GM18526 (cell line): Measurements from ENCODE around the gene HOXB3.

Experiments
- POLR2A ChIP-seq: IDR thresholded peaks from 3 replicates; pipeline ENCODE4 v1.6.1; 2011; ENCODE audit not compliant: insufficient read length; ENCODE audit errors: extremely low read depth

The HOXB3 gene

DNA sequence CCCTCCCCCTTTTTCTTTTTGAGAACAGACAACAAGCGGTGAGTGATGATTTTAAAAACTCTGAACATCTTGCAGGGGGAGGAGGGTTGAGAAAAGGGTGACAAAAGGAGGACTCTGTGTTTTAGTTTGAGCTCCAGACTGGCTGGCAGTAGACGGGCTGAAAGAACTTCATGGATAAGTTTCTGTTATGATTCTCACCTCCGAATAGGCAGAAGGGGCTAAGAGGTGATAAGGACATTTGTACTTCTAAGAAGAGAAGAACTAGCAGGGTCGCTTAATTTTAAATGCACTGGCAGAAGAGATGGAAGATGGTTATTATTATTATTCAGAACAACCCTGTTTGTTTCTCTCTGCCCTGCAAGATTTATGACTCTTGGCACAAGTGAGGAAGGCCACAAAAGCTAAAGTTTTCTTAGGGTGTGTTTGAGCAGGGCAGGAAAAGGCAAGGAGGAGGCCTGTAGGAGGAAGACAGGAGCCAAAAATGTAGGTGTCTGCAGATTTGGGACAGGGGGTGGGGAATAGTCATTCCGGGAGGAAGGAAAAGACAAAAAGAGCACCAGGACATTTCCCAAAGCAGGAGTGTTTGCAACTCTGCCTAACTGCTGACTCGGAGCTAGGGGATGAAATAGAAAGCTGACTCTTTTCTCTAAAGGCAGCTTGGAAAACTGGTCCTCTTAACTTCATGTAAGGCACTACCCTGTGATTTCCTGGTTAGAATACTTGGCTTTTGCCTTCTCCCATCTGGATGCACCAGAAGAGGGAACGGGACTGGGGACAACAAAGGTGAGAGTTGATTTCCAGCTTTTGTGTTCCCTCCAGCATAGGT lies 33.3 kb downstream of the HOXB3 start:
- no peak for TF ChIP-seq POLR2A

DNA sequence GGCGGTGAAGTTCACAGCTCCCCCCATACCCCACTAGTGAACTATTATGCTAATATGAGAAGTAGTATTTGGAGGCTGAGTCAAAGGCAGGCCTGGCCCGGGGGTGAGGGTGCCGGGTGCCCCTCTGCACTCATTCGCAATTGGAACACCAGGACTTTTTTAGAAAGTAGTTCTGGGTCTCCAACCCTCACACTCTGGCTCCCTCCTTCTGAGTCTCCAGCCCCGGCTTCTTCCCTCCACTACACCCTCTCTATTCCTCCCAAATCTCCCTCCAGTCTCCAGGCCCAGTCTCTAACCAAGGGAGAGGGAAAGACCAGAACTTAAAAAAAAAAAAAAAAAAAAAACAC lies 33.8 kb downstream of the HOXB3 start:
- TF ChIP-seq POLR2A: no peak

DNA sequence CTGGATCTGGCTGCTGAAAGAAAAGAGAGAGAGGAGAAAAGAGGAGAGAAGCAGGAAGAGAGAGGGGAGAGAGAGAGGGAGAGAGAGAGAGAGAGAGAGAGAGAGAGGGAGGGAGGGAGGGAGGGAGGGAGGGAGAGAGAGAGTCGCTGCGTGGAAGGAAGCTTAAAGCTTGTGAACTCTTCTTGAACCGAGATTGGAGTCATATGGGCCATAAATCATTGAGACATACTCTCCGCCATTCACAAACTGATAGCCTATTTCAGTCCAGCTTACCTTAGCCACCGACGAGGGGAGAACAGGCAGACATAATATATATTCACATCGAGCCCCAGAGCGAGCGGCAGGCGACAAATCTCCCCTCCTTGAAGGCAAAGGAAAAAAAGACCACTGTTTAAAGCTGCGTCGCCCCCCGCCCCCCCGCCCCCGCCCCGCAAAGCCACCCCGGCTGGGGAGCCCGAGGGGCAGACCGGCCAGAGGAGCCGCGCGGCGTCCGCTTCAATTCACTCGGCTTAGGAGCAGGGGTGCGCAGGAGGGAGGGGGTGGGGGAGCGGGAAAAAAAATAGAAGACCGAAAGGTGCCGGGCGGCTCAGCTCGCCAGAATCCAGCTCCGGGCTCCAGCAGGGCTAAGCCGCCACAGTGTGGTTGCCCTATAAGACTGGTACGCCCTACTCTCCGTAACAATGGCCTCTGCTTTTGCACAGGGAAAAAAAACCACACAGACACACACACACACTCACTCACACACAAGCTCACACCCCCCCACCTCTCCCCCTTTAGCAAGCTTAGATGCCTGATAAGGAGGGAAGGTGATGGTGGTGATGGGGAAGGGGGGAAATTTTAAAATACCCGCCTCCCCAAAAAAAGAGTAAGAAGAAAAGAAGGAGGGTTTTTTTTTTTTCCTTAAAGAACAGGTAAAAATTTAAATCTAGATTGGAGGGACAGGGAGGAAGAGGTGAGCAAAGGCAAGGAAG lies 34.5 kb downstream of the HOXB3 start:
- no peak for TF ChIP-seq POLR2A

DNA sequence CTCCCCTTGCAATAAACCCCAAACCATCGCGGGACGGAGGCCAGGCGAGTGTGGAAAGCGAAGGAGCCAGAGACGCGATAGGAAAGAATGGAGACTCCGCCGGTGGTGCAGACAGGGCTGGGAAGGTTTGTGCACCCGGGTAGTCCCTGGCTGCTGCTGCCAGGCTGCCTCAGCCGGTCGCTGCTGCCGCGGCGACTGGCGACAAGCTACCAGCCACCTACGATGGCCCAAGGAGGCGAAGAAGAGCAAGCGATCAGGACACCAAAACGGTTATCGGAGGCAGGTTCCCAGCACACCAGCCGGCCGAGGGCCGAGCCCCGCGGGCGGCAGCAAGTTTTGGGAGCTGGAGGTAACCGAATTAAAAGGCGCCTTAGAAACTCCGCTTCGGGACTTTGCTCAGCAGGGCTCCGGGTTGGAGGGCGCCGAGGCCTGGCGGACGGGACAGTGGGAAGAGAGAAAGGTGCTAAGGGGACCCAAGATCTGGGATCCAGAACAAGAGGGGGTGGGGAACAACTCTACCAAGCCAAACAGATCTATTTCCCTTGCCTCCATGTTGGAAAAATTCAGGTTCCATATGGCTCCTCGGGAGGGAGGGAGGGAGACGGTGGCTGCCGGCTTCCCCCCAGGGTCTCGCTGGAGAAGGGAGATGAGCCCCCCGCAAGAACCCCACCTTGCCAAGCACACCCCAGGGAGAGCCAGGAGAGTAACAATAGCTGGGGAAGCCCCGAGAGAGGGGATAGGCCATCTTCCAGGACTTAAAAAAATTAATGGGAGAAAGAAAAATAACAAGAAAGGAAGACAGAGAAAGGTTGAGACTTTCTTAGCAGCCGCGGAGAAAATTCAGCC lies 35.4 kb downstream of the HOXB3 start:
- TF ChIP-seq POLR2A: no peak

DNA sequence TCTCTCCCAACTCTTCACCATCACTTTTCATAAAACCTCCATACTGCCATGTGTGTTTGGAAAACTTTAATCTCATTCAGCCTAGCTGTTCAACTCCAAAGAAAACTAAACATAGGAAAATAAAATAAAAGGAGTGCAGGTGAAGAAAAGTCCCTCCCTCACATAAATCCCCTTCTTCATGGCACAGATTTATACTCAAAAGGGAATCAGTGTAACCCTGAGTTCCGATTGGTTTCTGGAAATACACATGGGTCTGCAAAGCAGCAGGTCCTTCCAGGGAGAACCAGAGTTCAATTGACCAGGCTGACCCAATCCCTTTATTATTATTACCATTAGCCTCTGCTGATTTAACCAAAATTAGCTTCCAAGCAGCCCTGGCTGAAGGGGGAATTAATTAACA lies 36.2 kb downstream of the HOXB3 start:
- TF ChIP-seq POLR2A: no peak

DNA sequence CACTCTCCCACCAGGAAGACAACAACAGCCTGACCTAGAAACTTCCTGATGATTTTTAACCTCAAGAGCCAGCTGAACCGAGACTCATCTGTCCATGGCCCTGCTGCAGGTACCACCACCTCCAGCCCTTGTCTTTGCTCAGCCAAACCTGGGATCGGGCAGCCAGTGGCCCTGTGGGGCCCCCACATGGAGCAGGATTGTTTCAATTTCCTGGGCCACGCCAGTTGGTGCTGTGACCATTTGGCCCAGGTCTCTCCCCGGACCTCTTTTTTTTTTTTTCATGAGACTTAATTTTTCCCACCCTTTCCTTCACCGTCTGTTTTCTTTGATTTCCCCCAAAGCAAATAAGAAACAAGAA lies 36.9 kb downstream of the HOXB3 start:
- TF ChIP-seq POLR2A: no peak

DNA sequence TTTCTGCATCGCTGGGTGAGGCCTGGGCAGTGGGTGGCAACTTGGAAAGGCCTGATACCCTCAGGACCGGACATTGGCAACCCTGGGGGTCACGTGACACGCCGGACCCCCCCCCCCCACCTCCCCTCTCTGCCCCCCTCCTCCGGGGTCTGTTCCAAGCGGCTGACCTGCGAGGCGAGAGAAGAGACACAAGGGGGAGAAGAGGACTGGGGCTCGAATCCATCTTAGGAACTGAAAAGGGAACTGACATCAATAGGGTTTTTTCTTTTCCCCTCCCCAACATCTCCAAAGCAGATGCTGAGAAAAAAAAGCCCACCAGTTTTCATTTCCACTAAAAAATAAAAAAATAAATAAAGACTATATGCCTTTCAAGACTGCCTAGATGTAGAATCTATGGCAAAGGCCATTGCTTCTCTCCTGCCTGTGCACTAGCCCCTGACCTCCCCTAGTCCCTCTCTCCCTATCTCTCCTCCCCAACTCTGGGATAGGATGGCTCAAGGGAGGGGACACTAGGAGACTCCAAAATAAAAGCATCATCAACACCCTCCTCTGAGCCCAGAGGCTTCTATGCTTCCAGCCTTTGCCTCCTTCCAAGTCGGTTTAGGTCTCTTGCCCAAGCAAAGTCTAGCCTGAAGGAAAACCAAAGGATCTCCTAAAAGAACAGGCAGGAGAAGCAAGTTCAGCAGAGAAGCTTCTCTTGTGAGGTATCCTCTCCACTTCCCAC lies 37.4 kb downstream of the HOXB3 start:
- no peak for TF ChIP-seq POLR2A

DNA sequence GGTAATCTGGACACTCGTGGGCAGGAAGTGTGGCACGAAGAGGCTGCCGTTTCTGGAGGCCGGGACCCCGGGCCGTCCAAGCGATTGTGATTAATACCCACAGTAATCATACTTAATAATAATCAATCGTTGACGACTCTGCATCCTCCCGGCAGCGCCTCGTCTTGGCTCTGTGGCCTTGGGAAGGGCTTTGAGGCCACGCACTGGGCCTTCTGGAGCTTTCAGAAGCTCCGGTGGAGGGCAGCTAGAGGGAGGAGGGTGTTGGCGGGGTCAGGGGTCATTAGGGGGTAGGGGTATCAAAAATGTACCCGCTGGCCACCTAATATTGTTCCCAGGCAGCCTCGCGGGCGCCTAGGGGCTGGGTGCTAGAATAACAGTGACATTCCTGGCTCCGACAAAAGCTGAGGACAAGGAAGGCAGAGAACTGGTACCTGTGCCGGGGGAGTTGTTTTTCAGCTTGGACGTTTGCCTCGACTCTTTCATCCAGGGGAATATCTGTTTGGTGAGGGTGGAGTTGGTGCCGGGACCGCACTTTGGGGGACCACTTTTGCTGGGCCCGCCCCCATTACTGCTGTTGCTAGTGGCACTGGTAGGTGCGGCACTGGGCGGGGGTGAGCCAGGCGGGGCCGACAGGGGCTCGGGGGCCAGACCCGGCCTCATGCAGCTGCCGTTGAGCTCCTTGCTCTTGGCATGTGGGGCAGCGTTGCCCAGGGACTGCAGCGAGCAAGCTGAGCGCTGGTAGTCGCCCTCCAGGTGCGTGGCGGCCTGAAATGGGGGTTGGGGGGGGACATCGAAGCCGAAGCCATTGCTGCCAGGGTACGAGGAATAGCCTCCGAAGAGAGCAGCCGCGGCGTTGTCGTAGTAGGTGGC lies 38.2 kb downstream of the HOXB3 start:
- no peak for TF ChIP-seq POLR2A

DNA sequence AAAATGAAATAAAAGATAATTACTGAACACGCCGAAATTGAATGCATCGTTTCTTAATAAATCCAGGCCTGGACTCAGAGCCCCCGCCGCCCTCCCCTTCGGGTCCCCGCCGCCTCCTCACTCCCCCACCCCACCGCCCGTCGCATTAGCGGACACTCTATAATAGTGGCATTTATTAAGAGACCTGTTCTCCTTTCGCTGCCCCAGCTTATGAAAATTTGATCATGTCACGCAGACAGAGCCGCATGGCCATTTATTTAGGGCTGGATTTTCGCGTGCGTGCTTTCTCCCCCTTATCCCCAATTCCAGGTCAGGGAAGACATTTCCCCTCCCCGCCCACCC lies 38.9 kb downstream of the HOXB3 start:
- TF ChIP-seq POLR2A: no peak

DNA sequence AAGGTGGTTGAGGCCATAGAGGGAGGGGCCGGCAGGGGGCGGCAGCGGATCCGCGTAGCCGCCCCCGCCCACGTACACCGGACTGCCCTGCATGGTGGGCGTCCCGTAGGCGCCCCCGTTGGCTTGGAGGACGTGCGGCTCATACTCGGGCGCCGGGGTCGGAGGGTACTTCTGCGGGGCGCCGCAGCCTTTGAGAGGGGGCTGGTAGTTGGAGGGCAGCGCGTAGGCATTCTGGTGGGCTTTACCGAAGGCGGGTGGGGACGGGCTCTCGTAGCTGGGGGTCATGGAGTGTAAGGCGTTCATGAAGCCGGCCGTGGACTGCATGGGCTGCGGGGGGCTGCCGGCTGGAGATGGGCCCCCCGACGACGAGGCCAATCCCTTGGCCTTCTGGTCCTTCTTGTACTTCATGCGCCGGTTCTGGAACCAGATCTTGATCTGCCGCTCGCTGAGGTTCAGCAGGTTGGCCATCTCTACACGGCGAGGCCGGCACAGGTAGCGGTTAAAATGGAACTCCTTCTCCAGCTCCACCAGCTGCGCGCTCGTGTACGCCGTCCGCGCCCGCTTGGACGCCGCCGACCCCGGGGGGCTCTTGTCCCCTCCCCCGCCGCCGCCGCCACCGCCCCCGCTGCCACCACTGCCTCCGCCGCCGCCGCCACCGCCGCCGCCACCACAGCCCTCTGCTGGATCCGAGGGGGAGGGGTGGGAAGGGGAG lies 39.4 kb downstream of the HOXB3 start:
- TF ChIP-seq POLR2A: no peak

DNA sequence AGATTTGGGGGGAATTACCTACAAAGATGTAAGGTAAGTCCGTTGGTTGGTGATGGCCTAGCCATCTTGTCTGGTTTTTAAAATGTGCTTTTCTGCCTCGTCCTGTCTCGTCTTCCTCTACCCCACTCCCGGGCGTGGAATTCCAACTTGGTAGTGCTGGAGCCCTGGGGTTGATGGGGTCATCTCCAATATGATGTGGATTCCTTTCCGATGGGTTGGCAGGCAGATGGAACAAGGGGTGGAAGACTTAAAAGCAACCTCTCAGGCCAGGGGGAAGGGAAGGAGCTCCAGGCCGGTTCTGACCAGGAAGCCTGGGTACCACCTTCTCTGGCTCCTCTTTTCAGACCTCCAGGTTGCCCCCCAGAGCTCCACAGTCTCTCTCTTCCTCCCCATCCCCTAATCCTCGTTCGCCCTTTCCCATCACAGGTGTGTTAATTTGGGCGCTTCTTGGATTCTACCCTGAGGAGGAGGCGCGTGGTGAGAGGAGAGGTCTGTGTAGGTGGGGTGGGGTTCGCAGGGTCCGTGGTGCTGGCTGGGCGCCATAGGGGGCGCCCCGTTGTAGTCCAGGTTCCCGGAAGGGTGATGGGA lies 40.0 kb downstream of the HOXB3 start:
- no peak for TF ChIP-seq POLR2A

DNA sequence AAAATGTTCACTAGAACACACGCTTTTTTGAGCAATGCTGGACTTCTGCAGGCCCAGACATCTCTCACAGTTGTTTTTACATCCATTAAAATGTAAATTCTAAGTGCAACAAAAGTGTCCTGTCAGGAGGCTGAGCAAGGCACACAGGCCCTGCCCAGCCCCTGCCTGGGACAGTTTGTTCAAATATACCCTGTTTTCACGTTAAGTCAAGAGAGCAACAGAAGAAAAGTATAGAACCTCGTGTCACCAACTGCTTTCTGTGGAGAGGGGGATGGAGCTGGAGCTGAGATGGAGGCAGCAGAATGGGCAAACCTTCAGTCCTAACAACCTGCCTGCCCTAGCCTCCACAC lies 40.8 kb downstream of the HOXB3 start:
- TF ChIP-seq POLR2A: no peak
